PC-9 (cell line): ENCODE measurements around the gene TMEM141. TPM values are rescaled to one million over a fixed set of nuclear protein-coding genes. Genes with fewer than 3 reads are reported as not detected.

Experiments used
- BruUV-seq: library from RNA; stranded (reverse); fragments of 400-500 nt; replicated peaks from 2 replicates; lab custom pipeline; 2021; lab: Mats Ljungman, UMichigan
- CTCF ChIA-PET: fragments of 300-600 bp; sonication (Branson Sonifier 250); formaldehyde crosslinking; loops from one replicate; lab custom pipeline; 2022; ENCODE audit warnings: antibody characterized with exemption; lab: Charles Lee
- POLR2A ChIA-PET: fragments of 300-600 bp; sonication (Branson Sonifier 250); formaldehyde crosslinking; loops from one replicate; lab custom pipeline; 2022; ENCODE audit warnings: antibody characterized with exemption; ENCODE audit not compliant: unreplicated experiment; lab: Charles Lee
- DNase-seq, 2 experiments: peaks; one replicate each; pipeline versions ENCODE4 v3.0.0 to v3.0.0-alpha.2; 2015 to 2022; ENCODE audit warnings: mixed read lengths in 1 of 2
- H2AFZ ChIP-seq: fragments of 200-600 bp; sonication (generic); 2 replicates; pipeline ENCODE4 v1.8.1; 2017; ENCODE audit warnings: antibody characterized with exemption
- H3F3A ChIP-seq: fragments of 200-600 bp; sonication (generic); 2 replicates; pipeline ENCODE4 v1.8.1; 2017; ENCODE audit warnings: antibody characterized with exemption, mild to moderate bottlenecking, low read depth; ENCODE audit not compliant: insufficient read depth
- H3K27ac ChIP-seq: fragments of 200-600 bp; sonication (generic); 2 replicates; pipeline ENCODE4 v1.6.1; 2016; ENCODE audit warnings: mixed run types
- H3K27me3 ChIP-seq: fragments of 200-600 bp; sonication (generic); 2 replicates; pipeline ENCODE4 v1.6.1; 2016; ENCODE audit warnings: low read depth, mixed run types; ENCODE audit not compliant: insufficient read depth
- H3K36me3 ChIP-seq: fragments of 200-600 bp; sonication (generic); 2 replicates; pipeline ENCODE4 v1.6.1; 2016; ENCODE audit warnings: low read depth, mixed run types
- H3K4me1 ChIP-seq: fragments of 200-600 bp; sonication (generic); replicated peaks from 2 replicates; pipeline ENCODE4 v1.6.1; 2016; ENCODE audit warnings: mixed run types; ENCODE audit not compliant: insufficient read depth
- H3K4me2 ChIP-seq: fragments of 200-600 bp; sonication (generic); 2 replicates; pipeline ENCODE4 v1.6.1; 2017; ENCODE audit warnings: mixed run types
- H3K4me3 ChIP-seq: fragments of 200-600 bp; sonication (generic); 2 replicates; pipeline ENCODE4 v1.6.1; 2016; ENCODE audit warnings: mixed run types
- H3K79me2 ChIP-seq: fragments of 200-600 bp; sonication (generic); 2 replicates; pipeline ENCODE4 v1.6.1; 2017; ENCODE audit warnings: low read depth, mixed run types
- H3K9me2 ChIP-seq: fragments of 200-600 bp; sonication (generic); 2 replicates; pipeline ENCODE4 v1.8.1; 2017; ENCODE audit warnings: mild to moderate bottlenecking; ENCODE audit not compliant: insufficient read depth
- H3K9me3 ChIP-seq: fragments of 200-600 bp; sonication (generic); 2 replicates; pipeline ENCODE4 v1.8.1; 2016; ENCODE audit warnings: low read depth; ENCODE audit not compliant: insufficient read depth
- H4K20me1 ChIP-seq: fragments of 200-600 bp; sonication (generic); 2 replicates; pipeline ENCODE4 v1.8.1; 2017; ENCODE audit not compliant: insufficient read depth
- EZH2 ChIP-seq: fragments of 200-600 bp; sonication (generic); IDR thresholded peaks from 2 replicates; pipeline ENCODE4 v1.8.0; 2017; ENCODE audit warnings: antibody characterized with exemption, low read depth
- intact Hi-C: fragments of 100-400 bp; cut with micrococcal nuclease; formaldehyde crosslinking; loops from one replicate; pipeline ENCODE4 v1.10.0; 2022; ENCODE audit not compliant: unreplicated experiment
- total RNA-seq: library from RNA; stranded (reverse); gene quantifications from 2 replicates; pipeline ENCODE4 v1.2.3, GENCODE V29; 2021
- TF ChIP-seq, protein P1 (sequence below): fragments of 200-600 bp; sonication (generic); conservative IDR thresholded peaks from 2 replicates; pipeline ENCODE4 v1.6.1; 2017; ENCODE audit warnings: mixed run types, antibody characterized with exemption, mild to moderate bottlenecking, moderate library complexity

TMEM141 gene
- total RNA-seq, 1 experiment from 2014 or later = 83.6 TPM

DNA sequence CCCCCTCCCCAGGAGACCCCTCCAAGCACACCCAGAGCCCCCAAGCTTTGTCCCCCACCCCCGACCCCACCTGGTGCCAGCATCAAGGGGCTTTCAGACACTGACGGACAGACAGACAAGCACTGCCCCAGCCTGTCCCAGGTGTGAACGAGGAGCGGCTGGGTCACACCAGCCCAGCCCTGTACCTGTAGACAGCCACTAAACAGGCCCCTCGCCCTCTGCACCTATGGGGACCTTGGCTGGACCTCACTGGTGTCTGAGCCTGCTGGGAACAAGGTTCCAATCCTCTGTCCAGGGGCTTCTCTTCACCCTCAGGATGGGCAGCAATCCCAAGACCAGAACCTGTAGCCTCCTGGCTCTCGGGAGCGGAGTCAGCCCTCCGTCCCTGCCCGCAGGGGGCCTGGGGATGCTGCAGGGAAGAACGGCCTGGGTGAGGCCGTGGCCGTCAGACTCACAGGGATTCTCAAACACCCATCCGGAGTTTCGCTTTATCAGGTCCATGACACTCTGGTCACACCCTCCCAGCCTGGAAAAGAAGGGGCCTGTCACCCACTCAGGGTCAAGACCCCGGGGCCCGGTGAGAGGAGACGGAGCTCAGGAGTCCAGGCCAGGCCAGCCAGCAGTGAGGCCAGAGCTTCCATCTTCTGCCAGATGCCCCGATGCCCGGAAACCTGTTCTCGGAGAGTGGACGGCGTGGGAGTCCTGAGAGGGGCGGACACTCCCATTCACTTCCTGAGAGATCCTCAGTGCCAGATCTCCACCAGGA, 45.6 kb upstream of the TMEM141 start:
- H4K20me1 ChIP-seq = no peaks in the 10 kb centered on the region
- H2AFZ ChIP-seq = no peak overlapping the region
- no TSS peak for BruUV-seq
- ChIA-PET CTCF (interaction anchor here (0.6 kb wide), 1 partner anchor 256 kb away, joined by 9 read pairs; no protein-coding TSS in a partner anchor), POLR2A (interaction anchor here (0.6 kb wide), 1 partner anchor 73 kb away, joined by 14 read pairs; no protein-coding TSS in a partner anchor)
- H3K36me3 ChIP-seq = no peaks in the 10 kb centered on the region
- no peak overlapping the region for H3K4me2 ChIP-seq
- peaks cover 79% of the 10 kb centered on the region for H3K27me3 ChIP-seq
- no peaks in the 10 kb centered on the region for H3K4me1 ChIP-seq
- intact Hi-C loops = no loop called here
- H3K9me3 ChIP-seq = no peaks in the 10 kb centered on the region
- H3K79me2 ChIP-seq = no peaks in the 10 kb centered on the region
- no peak overlapping the region for H3K27ac ChIP-seq
- TF ChIP-seq, protein P1, sequence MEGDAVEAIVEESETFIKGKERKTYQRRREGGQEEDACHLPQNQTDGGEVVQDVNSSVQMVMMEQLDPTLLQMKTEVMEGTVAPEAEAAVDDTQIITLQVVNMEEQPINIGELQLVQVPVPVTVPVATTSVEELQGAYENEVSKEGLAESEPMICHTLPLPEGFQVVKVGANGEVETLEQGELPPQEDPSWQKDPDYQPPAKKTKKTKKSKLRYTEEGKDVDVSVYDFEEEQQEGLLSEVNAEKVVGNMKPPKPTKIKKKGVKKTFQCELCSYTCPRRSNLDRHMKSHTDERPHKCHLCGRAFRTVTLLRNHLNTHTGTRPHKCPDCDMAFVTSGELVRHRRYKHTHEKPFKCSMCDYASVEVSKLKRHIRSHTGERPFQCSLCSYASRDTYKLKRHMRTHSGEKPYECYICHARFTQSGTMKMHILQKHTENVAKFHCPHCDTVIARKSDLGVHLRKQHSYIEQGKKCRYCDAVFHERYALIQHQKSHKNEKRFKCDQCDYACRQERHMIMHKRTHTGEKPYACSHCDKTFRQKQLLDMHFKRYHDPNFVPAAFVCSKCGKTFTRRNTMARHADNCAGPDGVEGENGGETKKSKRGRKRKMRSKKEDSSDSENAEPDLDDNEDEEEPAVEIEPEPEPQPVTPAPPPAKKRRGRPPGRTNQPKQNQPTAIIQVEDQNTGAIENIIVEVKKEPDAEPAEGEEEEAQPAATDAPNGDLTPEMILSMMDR = no peak
- TF ChIP-seq EZH2 = no peak
- no peak for DNase-seq
- H3K4me3 ChIP-seq = no peak overlapping the region
- H3K9me2 ChIP-seq = no peaks in the 10 kb centered on the region
- no peaks in the 10 kb centered on the region for H3F3A ChIP-seq

DNA sequence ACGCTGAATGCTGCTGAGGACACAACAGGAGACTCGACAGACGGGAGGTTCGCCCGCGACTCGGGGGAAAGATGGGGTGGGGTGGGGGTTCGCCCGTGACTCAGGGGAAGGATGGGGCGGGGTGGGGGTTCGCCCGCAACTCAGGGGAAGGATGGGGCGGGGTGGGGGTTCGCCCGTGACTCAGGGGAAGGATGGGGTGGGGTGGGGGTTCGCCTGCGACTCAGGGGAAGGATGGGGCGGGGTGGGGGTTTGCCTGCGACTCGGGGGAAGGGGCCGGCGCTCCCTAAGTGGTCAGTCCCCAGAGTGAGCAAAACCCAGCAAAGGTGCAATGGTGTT, 45.0 kb upstream of the TMEM141 start:
- no peak for DNase-seq
- no TSS peak for BruUV-seq
- Histone ChIP-seq H3K27ac (no peak overlapping the region), H3K4me2 (no peak overlapping the region), H4K20me1 (no peaks in the 10 kb centered on the region), H3K4me1 (no peaks in the 10 kb centered on the region), H2AFZ (no peak overlapping the region), H3K9me3 (no peaks in the 10 kb centered on the region), H3K79me2 (no peaks in the 10 kb centered on the region), H3K9me2 (no peaks in the 10 kb centered on the region), H3F3A (no peaks in the 10 kb centered on the region), H3K36me3 (no peaks in the 10 kb centered on the region), H3K4me3 (no peak overlapping the region), H3K27me3 (peaks cover 75% of the 10 kb centered on the region)
- no peak for TF ChIP-seq EZH2
- TF ChIP-seq, protein P1 = no peak
- POLR2A ChIA-PET = no interaction called here
- CTCF ChIA-PET = interaction anchor here (0.6 kb wide), 1 partner anchor 255 kb away, joined by 9 read pairs; no protein-coding TSS in a partner anchor
- intact Hi-C loops = no loop called here

DNA sequence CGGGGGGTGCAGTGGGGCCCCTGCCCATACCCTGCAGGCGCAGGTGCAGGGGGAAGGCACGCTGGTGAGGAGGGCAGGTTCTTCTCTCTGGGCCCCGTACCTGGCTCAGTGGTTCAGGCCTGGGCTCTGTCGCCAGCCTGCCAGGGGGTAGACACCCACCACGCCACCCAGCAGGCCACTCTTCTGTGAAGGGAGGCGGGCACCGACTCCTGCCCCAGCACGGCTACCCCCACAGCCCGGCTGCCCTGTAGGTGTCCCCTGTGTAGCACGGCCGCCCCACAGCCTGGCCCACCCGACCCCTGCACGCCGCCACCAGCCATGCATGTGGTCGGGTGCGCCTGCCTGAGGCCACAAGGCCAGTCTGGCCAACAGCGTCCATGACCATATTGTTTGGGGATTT, 44.5 kb upstream of the TMEM141 start:
- no peak overlapping the region for H3K4me3 ChIP-seq
- TF ChIP-seq EZH2 = no peak
- TF ChIP-seq, protein P1 = no peak
- H3K36me3 ChIP-seq = no peaks in the 10 kb centered on the region
- no peak for DNase-seq
- CTCF ChIA-PET = no interaction called here
- H3K9me2 ChIP-seq = no peaks in the 10 kb centered on the region
- no peaks in the 10 kb centered on the region for H3F3A ChIP-seq
- no peak overlapping the region for H3K27ac ChIP-seq
- H3K27me3 ChIP-seq = peaks cover 75% of the 10 kb centered on the region
- no TSS peak for BruUV-seq
- H4K20me1 ChIP-seq = no peaks in the 10 kb centered on the region
- H3K79me2 ChIP-seq = no peaks in the 10 kb centered on the region
- peaks cover 1% of the 10 kb centered on the region; the same call in 1 of the 2 replicates for H3K9me3 ChIP-seq
- H3K4me1 ChIP-seq = no peaks in the 10 kb centered on the region
- POLR2A ChIA-PET = no interaction called here
- intact Hi-C loops = no loop called here
- no peak overlapping the region for H3K4me2 ChIP-seq
- no peak overlapping the region for H2AFZ ChIP-seq
